Measurements from ENCODE around the gene DNAJB8.

GRCh38 chr3:128430731-128431130 is 36.0 kb downstream of the DNAJB8 start:
- no peak for TF ChIP-seq EZH2 (IDR thresholded peaks at IDR 0.05; ENCODE audit: borderline replicate concordance, low read length)
- no peak for TF ChIP-seq CTCF (conservative IDR thresholded peaks at IDR 0.05 in 1 of 2, IDR thresholded peaks at IDR 0.05 in 1 of 2; ENCODE audit: extremely low read depth in 1 of 2, insufficient read depth in 1 of 2, low read depth in 1 of 2, low read length in 2 of 2)
